HG03045 (cell line): ENCODE measurements around the gene PPP2R2C.

Experiments used
- ATAC-seq: cut with Tn5 transposase; IDR thresholded peaks from one replicate; pipeline ENCODE4 v1.9.1; 2021; ENCODE audit warnings: mild to moderate bottlenecking, moderate library complexity; ENCODE audit not compliant: unreplicated experiment

Gene PPP2R2C

GRCh38 chr4:6348408-6348807 is 124.0 kb downstream of the PPP2R2C start:
- ATAC-seq: no peak

DNA sequence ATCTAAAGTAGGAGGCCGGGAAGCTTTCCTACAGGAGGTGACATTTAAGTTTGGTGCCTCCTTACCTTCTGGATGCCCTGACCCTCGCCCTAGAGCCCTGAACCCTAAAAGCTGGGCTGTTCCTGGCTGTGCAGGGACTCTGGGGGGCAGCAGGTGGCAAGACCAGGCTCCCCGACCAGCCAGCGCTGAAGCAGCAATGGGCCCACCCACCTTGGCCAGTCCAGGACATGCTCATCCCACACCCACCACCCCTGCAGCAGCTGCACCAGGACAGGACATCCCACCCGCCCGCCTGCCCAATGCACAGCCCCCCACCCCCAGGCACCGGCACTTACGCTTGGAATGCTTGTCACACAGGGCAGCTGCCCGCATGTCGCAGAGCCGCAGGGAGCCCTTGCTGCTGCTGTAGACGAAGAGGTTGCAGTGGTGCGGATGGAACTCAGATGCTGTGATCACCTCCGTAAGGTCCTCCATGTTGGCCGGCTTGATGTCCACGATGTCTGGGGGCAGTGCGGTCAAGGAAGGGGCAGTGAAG is 124.8 kb downstream of the PPP2R2C start:
- ATAC-seq: no peak

DNA sequence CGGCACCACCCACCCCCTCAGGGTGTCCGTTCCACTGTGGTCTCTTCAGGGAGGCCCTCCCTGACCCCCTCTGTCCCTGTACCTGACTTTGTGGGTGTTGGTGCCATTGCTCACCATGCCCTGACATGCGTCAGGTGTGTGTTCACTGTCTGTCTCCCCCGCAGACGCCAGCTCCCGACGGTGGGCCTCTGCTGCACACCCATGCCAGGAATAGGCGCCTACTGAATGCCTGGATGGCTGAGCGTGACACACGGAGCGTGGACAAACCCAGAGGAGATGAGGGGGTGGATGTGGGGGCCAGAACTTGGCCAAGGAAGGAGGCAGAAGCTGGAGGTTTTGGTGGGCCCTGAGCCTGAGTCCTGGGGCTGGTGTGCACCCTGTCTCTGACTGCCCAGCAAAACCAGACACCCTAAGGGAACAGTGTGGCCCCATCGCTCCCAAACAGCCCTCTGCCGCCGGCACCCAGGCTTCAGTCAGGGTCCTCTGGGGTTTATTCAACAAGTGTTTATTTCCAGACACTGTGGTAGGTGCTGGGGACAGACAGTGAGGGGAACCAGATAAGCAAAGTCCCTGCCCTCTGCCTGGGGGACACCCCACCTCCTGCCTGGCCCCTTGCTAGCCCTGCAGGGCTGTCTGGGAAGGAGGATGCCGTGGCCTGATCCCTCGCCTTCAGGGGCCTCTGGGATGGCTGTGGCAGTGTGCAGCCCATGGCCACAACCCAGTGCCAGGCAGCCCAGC is 125.9 kb downstream of the PPP2R2C start:
- no peak for ATAC-seq

- no peak for ATAC-seq
Observed at GRCh38 chr4:6345866-6346265, 126.5 kb downstream of the PPP2R2C start.

DNA sequence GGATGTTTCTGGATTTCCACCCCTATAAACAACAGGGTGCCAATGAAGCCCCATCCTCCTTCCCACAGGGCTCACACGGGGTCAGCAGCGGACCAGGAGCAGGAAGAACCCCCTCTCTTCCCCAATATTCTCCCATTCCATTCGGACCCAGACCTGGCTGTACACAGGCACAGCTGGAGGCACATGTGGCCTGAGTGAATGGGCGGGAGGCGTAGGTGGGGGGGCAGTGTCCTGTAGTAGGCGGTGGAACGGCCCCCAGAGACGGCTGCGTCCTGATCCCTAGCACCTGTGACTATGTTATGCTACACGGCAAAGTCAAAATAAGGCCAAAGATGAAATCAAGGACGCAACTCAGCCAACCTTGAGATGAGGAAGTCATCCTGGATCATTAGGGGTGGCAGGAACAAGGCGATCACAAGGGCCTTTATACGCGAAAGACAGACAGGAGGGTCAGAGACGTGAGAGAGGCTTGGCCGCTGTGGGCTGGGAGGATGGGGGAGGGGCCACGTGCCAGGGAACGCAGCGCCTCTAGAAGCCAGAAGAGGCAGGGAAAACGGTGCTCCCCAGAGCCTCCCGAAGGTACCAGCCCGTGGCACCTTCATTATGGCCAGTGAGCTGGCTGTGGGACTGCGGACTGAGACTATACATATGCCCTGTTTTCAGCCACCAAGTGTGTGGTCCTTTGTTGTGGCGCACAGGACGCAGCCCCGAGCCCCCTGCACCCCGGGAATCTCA is 127.2 kb downstream of the PPP2R2C start:
- ATAC-seq: no peak

DNA sequence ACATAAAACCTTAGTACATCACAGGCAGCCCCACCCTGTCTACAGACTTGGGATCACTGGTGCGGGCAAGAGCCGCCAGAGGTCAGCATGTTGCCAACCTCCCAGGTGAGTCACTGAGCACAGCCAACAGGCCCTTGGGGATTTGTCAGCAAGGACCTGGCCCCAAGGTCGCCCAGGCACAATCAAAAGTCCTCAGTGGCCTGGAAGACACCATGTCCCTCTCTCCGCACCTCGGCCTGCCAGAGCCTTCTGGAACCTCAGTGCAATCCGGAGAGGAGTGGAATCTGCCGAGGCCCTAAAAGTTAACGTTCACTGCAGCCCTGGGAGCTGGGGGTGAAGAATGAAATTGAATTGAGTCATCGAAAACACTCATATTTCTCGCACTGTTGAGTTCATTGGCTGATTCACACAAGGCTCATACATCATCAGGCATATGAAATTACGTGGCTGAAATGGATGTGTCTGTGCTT is 128.4 kb downstream of the PPP2R2C start:
- ATAC-seq: no peak

GRCh38 chr4:6342530-6343293 is 129.7 kb downstream of the PPP2R2C start:
- ATAC-seq: no peak

GRCh38 chr4:6341696-6342095 is 130.7 kb downstream of the PPP2R2C start:
- no peak for ATAC-seq

- no peak for ATAC-seq
Observed at GRCh38 chr4:6340446-6341015, 131.9 kb downstream of the PPP2R2C start.

DNA sequence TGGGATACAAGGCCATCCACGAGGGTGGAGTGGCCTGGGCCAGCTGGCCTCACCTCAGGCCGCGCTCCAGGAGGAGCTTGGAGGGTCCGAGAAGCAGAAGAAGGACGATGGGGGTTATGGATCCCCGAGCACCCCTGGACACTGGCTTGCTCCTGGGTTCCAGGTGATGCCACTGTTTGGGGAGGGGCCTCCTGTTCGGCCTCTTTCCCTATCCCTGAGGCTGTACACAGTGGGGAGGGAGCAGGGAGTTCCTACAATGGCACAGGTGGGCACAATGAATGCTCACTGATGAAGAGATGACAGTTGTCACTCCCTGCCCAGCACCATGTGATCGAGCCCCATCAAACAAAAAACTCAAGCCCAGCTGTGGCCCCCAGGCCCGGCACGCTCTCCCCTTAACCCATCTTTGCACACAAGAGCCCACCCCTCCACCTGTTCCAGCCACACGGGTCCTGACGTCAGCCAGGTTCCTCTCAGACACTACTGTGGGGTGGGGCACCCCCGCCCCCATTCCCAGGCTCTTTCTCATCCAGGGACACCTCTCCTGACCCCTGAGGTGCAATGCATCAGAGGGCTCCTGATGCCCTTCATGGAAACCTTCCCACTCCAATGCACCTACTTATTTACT is 132.5 kb downstream of the PPP2R2C start:
- no peak for ATAC-seq

- ATAC-seq: no peak
Observed at GRCh38 chr4:6338951-6339817, 133.2 kb downstream of the PPP2R2C start.

DNA sequence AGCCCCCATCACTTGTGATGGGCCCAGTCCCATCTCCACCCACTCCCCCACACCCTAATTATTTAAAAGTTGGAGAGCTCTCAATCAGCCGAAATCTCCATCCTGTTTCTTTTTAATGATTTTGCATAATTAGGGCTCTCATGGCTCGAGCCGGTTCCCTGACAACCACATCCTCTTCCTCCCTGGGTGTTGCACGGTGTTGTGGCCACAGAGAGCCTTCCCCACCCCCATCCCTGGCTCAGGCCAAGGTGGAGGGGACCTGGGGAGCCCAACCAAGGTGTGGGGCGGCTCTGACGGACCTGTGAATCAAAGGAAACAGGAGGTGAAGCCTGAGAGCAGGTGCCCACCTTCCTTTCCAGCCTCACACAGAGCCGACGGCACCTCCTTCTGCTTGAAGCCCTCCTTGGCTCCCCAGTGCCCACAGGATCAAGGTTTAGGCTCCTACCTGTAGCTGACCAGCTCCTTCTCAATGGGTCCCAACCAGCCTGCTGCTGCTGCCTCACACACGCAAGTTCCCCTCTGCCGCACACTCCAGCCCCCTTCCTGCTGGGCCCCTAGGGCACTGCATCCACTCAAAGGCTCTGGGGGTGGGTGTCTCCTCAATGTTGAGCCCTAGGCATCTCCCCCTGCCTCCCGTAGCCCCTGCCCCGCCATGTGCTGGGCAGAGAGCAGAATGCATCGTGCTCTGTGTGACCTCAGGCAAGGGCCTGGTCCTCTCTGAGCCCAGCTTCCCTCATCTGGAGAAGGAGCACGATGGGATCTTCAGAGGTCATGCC is 134.1 kb downstream of the PPP2R2C start:
- ATAC-seq: no peak

GRCh38 chr4:6337331-6337935 is 135.0 kb downstream of the PPP2R2C start:
- no peak for ATAC-seq

- no peak for ATAC-seq
Observed at GRCh38 chr4:6336166-6336565, 136.2 kb downstream of the PPP2R2C start.

DNA sequence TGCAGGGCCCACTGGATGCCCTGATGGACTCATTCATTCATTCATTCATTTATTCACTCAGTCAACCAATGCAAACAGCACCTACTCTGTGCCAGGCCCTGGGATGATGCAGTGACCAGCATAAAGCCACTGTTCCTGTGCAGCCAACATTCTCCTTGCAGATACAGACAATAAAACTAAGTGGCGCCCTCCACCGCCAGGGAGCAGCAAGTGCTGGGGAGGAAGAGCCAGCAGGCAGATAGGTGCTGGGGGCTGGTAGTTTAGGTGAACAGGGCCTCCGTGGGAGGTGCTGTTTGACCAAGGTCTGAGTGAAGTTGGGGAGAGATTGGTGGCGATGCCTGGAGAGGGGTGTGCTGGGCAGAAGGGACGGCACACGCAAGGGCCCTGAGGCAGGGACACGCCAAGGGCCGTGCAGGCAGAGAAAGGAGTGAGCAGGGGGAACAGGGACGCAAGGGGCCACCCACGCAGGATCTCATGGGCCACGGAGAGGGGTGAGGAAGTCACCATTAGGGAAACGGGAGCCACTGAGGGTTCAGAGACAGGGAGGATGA is 137.3 kb downstream of the PPP2R2C start:
- ATAC-seq: no peak

- ATAC-seq: no peak
Observed at GRCh38 chr4:6334203-6334887, 138.1 kb downstream of the PPP2R2C start.
